HG03060 (cell line): ENCODE measurements around the gene CDCP2.

Experiments used
- ATAC-seq: cut with Tn5 transposase; IDR thresholded peaks from one replicate; pipeline ENCODE4 v1.9.1; 2021; ENCODE audit warnings: low read depth, moderate number of reproducible peaks; ENCODE audit not compliant: unreplicated experiment

CDCP2 gene

GRCh38 chr1:54137534-54138061, 15.2 kb downstream of the CDCP2 start:
- no peak for ATAC-seq

- ATAC-seq, result no peak
These were observed 15.8 kb downstream of the CDCP2 start for GRCh38 chr1:54136963-54137533.

GRCh38 chr1:54136269-54136896, 16.4 kb downstream of the CDCP2 start:
- no peak for ATAC-seq

DNA sequence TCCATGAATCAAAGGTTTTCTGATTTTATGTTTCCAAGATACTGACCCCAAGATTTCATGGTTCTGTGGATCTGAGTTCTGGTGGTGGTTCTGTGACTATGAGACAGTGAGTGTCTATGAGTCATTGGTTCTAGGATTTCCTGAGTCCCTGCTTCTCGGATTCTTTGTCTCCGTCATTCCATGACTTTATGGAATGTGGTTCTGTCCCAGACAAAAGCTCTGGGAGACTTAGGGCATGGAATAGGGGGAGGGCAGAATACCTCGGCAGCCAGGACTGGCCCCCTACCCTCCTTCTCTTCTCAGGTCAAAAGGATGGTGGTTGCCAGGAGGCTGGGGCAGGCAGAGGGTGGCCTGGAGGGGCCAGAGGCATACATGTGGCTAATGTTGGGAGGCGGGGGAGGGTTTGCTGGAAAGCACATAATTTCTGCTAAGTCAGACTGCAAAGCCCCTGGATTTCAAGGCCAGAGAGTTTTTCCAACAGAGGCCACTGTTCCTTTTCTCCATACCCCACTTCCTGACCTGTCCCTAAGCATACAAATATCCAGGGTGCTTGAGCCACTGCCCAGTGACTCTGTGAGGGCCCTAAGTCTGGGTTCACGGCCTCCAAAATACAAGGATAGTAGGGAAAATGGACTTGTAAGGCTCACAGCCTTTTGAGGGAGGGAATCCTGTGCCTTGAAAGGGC, 17.2 kb downstream of the CDCP2 start:
- ATAC-seq, result no peak

DNA sequence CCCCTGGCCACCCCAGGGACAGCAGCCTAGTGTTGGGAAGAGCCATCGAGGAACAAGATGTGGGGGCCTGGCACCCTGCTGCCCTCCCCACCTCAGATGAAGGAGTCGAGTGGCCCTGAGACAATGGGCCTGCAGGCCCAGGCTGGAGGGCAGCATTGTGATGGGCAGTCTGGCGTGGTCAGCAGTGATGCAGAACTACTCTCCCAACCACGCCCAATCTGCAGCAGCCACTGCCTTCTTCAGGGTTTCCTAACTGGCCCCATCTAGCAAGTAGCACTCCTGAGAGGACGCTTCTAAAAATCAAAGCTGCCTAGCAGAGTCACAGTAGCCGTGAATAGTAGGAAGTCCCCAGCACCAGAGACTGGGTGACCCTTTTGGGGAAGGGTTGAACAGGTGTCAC, 18.5 kb downstream of the CDCP2 start:
- no peak for ATAC-seq

GRCh38 chr1:54132495-54132894, 20.3 kb downstream of the CDCP2 start:
- ATAC-seq, result no peak

- no peak for ATAC-seq
These were observed 21.4 kb downstream of the CDCP2 start for GRCh38 chr1:54131419-54131818.

- no peak for ATAC-seq
These were observed 22.9 kb downstream of the CDCP2 start for GRCh38 chr1:54129858-54130257.

DNA sequence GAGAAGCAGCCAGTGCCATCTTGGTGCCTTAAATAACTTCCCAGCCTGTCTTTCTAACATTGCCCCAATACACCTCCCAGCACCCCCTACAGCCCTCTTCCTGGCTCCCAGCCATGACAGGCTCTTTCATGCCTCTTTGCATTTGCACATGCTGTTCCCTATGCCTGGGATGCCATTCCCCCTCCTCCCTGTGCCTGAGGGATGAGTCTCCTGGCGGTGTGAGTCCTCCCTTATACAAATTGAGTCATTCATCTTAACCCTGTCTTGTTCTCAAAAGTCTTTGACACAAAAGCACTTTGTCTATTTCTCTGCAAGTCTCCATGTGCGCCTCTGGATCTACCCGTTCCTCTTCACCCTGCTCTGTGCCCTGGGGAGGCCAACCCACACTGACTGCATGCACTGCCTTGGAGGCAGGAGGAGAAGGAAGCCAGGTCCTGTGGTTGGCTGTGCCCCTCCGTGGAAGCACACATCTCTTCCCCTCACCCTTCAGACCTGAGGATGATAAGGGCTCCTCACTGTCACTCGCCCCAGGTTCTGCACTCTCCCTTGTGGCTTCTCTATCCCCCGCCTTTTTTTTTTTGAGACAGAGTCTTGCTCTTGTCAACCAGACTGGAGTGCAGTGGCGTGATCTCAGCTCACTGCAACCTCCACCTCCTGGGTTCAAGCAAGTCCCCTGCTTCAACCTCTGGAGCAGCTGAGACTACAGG, 25.1 kb downstream of the CDCP2 start:
- ATAC-seq, result no peak

- ATAC-seq, result no peak
These were observed 26.5 kb downstream of the CDCP2 start for GRCh38 chr1:54126271-54126815.

GRCh38 chr1:54125386-54126070, 27.3 kb downstream of the CDCP2 start:
- no peak for ATAC-seq

GRCh38 chr1:54124906-54125305, 27.9 kb downstream of the CDCP2 start:
- ATAC-seq, result no peak

GRCh38 chr1:54124472-54124871, 28.3 kb downstream of the CDCP2 start:
- ATAC-seq, result no peak

GRCh38 chr1:54122992-54123391, 29.8 kb downstream of the CDCP2 start:
- ATAC-seq, result no peak

DNA sequence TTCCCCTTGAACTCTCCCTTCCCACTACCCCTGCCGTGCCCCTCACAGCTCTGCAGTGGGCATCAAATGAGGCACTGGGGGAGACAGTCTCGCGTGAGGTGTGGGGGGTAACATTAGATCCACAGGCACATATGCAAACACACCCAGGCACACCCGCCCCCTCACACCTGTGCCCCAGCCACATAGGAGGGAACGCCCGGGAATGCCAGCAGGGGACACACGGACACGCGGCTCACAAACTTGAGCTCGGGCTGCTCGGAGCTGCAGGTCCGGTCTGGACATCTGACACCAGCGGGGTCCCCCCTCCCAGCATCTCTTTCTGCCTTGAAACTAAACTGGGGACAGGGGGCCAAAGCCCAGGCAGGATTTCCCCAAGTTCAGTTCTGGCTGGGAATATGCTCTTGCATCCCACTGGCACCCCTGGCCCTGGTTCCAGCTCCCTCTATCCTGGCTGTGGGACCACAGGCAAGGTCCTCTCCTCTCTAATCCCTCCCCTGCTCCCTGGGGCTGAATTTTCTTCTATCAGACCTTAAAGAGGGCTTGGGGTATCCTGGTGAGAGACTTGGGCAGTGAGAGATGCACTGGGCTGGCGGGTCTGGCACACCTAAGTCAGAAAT, 30.6 kb downstream of the CDCP2 start:
- ATAC-seq, result no peak

DNA sequence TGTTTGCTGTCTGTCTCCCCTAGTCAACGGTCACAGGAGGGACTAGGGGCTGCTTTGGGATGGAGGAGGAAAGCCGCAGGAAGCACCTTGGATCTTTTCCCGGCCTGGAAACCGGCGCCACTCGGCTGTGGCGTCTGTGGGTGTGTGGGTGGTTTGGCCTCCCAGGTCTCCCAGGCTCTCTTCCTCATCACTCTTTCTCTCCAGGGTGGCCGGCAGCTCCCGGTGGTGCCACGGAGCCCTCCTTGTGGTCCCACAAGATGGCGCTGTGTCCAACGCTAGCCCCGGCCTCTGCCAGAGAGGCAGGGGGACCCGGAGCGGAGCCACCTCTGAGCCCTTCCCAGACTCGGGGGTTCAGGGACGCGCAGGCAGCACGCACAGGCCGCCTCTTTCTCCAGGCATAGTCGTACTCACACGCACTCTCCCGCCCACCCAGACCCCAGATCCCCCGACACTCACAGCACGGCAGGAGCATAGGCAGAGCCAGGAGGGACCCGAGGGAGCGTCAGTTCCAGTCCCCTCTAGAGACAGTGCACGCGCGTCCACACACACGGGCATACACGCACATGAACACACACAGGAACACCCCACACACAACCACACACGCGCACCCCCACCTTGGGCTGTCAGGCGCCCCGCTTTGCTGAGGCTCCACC, 31.2 kb downstream of the CDCP2 start:
- ATAC-seq, result no peak

DNA sequence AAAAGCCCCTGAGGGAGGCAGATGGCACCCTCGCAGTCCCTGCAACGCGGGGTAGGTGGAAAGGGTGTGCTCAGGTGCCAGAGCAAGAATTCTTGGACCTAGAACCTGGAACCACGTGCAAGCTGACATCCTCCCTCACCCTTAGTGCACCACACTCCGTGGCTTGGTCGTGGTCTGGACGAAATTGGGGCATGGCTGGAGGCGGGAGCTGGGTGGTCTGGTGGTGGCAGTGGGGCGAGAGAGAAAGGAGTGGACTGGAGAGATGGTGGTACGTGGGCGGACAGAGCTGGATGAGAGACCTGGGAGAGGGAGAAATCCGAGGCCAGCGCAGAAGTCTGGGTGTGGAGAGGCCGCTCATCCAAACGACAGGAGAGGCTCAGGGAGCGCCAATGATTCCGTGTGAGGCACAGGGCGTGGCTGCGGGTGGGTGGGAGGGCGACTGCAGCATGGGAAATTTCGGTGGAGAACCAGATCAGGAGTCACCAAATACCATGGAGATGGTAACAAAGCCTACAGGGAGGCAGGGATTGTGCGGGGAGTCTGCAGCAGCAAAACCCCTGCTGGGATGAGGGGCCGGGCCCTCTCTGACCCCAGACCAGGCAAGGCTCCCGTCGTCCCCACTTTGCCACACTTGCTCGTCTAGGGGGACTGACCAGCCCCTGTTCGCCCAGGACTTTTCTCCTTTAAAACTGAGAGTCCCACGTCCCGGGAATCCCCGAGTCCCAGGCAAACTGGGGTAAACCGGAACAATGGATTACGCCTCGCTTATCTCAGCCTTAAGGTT, 31.9 kb downstream of the CDCP2 start:
- no peak for ATAC-seq

DNA sequence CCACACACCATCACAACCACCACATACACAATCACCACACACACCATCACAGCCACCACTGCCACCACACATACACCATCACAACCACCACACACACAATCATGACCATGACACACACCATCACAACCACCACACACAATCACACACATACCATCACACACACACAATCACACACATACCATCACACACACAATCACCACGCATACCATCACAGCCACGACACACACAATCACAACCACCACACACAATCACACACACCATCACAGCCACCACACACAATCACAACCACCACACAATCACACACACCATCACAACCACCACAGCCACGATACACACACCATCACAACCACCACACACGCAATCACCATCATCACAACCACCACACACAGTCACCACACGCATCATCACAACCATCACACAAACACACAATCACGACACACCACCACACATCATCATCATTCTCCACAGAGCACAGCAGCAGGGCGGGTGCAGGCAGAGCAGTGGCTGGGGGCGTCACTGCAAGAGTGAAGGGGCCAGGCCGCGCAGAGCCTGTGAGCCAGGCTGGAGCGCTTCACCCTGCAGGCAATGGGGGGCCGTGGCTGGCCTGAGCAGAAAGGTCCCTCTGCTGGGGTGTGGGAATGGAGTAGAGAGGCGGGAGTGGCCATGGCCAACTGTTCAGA, 32.6 kb downstream of the CDCP2 start:
- ATAC-seq, result no peak
